Fibroblast of gingiva (primary cell): Measurements from ENCODE around the gene GPR143.
A peak's percentile ranks its signal among the peaks of the same experiment; 100 is the strongest.

Source experiments
- DNase-seq: peaks from one replicate; pipeline ENCODE4 v3.0.0-alpha.2; 2011; ENCODE audit warnings: low read depth

Gene GPR143

DNA sequence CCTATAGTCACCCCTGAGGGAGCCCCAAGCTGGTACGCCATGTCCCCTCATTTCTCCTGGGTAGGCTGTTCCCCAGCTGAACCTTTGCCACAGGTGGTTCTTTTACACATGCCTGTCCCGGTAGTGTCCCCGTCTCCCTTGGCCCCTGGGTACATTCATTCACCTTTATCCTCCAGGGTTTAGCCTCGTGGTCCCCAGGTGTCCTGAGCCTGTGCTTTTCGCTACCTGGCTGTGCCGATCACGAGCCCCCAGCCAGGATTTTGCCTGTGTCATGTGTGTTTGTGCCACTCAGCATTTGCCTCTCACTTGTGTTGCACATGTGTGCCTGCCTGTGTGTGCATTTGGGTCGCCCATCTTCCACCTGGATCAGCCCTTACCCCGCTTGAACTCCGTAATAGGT, 57.6 kb downstream of the GPR143 start:
- DNase-seq = no peak

DNA sequence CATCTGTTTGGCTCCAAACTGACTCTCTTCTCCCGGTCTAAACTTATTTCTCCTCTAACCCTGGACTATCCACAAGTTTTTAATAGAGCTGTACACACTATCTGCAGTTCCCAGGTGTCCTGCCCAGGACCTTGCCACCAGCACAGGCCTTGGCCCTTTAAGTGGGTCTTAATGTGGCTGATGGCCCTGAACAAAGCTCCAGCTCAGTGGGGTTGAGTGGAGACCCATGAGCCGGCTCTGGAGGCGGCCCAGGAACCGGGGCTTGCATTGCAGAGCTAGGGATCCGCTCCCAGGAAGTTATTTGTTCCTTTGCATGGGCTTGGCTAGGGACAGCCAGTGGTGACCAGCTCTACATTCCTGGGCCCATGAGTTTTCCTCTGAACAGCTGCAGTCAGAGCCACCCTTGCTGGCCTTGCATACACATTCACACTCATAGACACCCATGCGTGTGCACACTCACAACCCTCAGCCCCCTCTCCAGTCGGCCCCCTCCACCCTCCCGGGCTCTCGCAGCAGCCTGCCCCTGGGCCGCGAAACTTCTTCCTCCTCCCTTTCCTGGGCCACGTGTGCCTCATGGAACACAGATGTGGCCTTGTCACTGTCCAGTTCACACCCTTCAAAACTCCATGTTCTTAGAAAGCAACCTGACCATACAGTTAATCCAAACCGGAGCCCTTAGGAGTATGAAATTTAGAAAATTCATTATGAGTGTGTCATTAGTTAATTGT, 58.2 kb downstream of the GPR143 start:
- no peak for DNase-seq

DNA sequence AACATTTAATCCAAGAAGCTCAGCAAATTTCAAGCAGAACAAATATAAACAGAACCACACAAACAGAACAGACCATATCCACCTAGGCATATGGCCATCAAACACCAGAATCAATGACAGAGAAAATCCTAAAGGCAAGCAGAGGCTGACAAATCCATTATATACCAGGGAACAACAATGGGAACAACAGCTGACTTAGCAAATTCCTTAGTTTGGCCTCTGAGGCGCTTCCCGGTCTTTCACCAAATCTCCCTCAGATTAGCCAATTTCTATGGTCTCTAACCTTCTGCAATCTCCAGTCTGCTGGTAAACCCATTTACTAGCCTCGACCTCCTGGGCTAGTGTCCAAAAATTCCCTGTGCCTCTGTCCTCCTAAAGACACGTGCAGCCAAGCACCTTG, 59.2 kb downstream of the GPR143 start:
- DNase-seq = no peak

DNA sequence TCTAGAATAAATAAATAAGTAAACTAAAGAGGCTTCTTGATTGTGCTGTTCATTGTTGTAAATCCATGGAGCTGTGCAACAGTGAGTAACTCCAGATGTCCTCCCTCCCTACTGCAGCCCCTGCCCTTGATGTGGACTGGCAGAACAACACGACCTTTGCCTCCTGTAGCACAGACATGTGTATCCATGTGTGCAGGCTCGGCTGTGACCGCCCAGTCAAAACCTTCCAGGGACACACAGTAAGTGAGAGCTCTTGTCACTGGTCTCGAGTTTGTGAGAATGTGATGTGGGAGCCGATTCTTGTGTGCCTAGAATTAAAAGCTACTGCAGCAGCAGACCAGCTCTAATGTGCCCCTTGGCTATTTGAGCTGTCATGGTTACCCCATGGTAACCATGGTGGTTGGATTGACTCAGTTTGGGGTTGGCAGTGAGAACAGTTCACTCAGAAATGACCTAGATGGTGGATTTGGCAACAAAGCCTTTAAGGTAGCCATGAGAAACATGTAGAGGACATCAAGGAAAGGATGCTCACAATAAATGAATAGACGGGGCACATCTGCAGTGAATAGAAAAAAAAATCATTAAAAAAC, 60.7 kb downstream of the GPR143 start:
- DNase-seq = no peak

DNA sequence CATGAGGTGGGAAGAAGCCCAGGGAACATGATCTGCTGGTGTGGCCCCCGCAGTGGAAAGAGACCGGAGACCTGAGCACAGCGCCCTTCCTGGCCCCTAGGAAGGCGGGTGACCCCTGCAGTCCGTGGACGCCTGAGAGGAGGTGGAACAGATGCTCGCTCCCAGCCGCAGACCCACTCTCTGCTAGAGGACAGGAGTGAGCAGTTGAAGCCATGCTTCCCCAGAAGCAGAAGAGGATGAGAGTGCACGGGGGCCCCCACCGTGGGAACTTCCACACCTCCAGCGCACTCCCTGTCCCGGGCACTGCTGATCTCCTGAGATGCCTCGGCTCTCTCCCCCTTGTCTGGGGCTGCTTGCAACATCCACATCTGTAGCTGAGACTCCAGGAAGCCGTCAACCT, 62.2 kb downstream of the GPR143 start:
- no peak for DNase-seq

DNA sequence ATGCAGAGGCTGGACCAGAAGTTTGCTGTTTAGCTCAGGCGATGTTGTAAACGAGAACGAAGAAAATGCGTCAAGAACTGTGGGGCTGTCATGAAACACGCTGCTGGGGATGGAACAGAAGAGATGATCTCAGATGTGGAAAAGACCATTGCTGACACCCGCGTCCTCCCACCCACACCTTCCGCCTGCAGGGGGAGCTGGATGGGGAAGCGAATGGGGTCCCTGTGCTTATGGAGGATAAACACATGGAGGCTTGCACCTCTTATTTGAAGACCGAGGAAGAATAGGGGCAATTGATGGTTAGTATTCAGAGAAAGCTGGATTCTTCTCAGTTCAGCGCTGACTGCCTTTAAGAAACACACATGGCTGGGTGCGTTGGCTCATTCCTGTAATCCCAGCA, 63.9 kb downstream of the GPR143 start:
- no peak for DNase-seq

DNA sequence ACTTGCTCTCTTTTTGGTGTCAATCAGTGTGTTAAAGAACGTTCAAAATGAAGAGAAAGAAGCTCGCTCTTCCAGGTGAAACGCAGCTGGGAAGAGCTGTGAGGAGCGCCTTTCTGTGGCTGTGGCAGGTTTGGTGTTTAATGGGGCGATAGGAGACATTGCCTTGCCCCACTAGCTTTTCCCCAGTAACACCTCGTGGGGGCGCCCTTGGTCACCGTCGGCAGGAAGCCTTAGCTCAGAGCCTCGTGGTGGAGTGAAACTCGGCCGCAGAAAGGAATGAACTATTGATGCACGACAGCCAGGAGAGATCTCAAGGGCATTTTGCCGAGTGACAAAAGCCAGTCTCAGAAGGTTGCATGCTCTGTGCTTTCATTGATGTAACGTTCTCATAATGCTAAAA, 65.1 kb downstream of the GPR143 start:
- DNase-seq = no peak

DNA sequence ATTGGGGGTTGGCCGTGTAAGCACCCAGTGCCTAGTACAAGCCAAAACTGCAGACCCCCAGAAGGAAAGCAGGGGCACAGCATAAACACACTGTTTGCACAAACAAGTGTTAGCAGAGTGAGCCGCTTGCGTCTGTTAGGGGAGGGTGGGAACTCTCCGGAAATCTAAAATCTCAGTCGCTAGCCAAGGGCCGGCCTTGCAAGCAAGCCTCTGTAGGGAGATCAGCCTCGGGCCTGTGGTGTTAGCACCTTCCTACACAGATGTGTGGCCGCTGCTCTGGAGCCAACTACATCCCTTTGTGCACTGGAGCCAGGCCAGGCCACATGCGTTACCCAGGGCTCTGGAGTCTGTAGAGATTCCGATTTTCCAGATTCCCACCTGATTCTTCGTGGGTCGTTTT, 67.1 kb downstream of the GPR143 start:
- no peak for DNase-seq

DNA sequence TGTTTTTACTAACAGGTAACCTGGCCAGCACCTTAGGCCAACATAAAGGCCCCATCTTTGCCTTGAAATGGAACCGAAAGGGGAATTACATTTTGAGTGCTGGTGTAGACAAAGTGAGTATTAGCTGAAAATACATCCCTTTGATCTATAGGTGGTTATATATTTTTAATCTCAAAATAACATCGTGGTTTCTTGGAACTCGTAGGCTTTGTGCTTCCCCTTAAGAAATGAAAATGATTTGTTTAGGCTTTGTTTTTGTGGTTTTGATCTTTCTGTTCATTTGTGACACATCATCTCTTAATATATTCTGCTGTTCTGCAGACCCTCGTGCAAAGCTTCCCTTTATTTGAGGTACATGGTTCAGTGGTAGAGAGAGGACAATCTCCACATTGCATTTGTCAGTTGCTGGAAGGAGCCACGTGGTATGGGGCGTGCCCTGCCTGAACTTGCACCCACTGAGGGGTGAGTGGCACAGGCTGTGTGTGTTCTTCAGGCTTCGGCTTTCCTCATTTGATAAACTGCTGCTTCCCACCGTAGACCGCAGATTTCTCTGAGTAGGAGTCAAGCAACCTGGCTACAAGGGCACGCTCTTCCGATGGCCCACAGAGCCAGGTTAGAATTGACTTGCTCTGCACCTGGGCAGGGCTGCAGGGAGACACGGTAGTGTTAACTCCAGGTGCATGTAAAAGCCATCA, 72.2 kb downstream of the GPR143 start:
- DNase-seq = no peak

DNA sequence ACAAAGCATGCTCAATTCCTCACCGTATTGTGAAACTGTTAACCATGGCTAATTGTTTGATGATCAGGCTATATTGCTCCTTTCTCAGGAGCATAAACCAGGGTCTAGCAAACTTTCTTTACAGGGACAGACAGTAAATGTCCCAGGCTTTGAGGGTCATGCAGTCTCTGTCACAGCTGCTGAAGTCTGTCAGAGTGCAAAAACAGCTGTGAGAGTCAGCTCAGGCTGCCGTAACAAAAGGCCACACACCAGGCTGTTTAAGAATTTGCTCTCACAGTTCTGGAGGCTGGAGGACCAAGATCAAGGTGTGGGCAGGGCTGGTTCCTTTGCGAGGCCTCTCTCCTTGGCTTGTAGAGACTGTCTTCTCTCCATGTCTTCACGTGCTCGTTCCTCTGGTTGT, 75.6 kb downstream of the GPR143 start:
- DNase-seq = no peak

DNA sequence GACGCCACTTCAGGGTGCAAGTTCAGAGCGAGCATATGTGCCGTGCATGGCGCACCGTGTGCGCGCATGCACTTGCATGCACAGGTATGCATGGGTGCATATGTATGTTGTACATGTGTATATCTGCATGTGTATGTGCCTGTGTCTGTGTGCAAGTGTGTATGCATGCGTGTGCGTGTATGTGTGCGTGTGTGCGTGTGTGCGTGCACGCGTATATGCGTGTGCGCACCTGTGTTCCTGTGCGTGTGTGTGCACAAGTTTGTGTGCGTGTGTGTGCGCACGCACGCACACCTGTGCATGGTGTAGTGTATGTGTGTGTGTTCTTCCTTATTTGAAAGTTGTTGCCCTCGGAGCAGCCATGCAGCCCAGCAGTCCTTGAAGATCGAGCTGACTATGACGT, 76.8 kb downstream of the GPR143 start:
- DNase-seq = no peak

DNA sequence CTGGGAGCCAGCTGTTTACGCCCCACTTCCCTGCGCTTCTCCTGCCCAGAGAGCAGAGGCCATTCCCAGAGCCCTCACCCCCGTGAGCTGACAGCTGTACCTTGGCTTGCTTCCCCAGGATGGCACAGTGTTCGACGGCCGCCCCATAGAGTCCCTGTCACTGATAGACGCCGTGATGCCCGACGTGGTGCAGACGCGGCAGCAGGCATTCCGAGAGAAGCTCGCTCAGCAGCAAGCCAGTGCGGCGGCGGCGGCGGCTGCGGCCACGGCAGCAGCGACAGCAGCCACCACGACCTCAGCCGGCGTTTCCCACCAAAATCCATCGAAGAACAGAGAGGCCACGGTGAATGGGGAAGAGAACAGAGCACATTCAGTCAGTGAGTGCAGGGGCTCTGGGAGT, 77.7 kb downstream of the GPR143 start:
- no peak for DNase-seq

DNA sequence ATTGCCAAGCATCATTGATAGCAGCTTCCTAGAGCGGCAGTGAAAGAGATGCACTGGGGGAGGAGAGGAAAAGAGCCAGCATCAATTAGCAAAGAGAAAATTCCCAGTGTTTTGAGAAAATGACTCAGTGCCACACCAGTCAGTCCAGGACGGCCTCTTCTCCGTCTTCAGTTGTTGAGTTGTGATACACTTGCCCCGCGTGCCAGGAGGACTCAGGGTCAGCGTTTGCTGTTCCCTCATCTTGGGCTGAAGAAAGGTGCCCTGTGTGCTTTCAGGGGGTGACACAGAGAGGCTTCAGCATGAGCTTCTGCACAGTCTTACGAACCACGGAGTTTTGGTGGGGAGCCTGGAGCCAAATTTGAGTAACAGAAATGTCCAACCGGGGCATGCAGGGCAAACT, 82.3 kb downstream of the GPR143 start:
- no peak for DNase-seq

DNA sequence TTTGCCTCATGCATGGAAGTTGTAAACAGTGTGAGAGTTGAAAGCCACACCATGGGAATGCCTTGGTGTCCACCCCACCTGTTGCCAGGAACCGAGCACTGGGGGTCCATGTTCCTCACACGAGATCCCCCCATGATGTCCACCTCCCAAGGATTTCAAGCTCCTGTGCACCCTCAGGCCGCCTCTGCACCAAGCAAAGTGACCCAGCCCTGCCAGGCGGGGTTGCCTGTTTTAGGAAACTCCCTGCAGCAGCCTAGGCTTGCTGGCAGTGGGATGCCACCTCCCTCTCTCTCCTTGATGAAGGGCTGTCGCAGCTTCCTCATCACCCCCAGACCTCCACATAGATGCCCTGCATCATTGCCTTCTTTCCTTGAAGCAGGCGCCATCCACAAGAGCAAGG, 82.8 kb downstream of the GPR143 start:
- no peak for DNase-seq

DNA sequence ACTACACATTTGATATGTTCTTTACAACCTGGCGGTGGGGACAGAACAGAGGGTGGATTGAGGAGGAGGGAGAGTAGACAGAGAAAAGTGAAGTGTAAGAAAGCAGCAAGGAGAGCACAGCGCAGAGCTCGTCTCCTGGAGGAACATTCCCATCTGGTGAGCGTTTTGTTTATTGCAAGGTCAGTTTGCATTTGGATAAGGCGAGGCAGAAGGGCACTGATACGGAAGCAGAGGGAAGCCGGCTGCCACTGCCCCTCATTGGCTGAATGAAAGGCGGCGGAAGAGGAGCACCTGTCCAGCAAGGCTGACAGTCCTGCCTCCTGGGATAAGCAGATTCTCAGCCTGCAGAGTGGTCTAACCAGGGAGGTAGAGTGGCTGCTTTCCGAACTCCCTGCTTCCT, 83.2 kb downstream of the GPR143 start:
- peak; percentile 22 for DNase-seq

DNA sequence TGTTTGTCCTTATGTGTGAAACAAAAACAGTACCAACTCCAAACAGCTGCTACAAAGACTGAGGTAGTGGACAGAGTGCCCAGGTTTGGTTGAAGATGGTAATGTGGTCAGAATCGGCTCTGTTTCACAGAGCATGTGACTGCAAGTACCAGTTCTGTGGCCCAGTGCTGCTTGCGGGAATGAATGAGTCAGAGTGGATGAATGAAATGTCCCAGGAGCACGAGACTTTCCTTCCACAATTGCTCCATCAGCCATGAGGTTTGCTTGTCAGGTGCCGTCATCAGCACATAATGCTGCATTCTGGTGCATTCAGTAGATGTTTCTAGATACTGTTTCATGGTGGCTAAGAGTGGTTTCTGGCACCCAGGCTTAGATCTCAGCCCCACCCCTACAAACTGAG, 84.2 kb downstream of the GPR143 start:
- peak; percentile 37 for DNase-seq

DNA sequence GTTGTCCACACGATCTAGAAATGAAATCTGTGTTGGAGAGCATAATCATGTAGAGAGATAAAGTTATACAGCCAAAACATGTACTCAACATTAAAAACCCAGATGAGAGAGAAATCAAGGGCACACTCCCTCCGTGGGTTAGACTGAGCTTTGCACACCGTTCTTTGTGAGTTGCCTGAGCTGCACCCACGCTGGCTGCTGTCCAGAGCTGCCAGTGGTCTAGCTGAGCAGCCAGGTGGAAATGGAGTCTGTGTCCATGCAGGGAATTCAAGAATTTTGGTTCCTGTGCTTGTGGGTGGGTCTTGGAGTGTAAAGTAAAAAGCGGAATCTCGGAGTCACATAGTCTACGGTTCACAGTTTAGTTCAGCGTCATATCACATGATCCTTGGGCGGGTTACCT, 84.6 kb downstream of the GPR143 start:
- DNase-seq = no peak

DNA sequence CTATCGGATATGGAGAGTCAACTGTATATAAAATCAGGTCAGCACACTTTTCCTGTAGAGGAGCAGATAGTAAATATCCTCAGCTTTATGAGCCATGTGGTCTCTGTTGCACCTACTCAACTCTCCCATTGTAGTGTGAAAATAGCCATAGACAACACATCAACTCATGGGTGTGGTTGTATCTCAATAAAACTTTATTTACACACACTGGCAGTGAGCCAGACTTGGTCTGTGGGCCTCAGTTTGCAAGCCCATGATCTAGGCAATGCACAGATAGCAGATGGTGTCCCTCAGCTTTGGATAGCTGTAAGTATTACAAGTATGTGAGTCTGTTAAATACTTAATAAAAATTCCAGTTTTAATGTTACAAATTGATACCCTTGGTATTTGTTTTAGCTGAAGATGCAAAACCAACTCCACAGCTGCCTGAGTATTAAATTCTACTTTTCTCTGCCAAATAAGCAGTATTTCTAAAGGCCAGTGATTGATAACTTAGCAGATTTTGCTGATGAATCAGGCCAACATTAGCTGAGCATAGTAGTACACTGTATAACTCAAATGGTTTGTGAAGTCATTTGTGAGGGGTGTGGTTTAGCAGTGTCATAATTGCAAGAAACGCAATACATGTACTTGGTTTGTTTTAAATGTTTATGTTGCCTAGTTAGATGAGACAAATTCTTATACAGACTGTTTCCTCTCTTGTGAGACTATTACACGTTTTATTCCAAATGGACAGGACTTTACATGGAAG, 87.3 kb downstream of the GPR143 start:
- DNase-seq = no peak

DNA sequence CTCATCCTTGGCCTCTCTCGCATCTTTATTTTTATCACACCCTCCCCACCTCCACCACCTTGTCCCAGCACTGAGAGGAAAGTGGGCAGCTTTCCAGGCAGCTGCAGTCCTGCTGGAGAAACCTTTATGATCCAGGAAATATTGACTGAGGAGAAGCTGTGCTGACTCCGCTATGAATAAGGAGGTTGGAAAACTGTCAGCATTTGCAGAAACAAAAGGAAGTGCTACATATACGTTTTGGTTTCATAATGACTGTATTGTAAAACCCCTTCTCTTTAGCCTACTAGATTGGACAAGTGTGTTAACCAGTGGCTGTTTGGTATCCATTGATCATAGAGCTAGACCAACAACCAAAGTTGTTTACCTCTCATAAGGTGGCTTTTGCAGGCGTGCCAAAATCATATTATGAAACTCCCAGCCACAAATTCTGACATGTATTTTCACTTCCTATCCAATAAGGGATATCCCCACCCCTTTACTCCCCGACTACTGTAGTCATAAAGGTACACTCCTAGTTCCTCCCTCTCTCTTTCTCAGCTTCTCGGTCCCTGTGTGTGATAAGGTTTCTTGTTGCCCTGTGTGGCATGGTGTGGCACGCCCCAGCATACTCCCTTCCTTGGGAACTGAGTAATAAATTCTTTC, 88.4 kb downstream of the GPR143 start:
- no peak for DNase-seq

DNA sequence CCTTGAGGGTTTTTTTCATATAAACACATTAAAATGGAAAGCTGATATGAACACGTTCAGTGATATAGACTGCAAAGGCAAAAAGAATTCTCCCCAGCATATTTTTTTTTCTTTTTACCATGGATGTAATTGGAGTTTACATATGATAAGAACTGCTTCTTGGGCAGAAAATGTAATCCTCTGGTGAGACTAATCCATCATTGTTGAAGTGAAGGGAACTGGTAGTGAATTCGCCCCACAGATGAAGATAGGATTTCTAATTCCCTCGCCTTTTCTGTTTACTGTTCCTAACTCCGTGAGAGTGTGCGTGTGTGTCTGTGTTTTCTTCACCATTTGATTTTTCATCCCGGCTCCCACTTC, 88.9 kb downstream of the GPR143 start:
- DNase-seq = no peak

DNA sequence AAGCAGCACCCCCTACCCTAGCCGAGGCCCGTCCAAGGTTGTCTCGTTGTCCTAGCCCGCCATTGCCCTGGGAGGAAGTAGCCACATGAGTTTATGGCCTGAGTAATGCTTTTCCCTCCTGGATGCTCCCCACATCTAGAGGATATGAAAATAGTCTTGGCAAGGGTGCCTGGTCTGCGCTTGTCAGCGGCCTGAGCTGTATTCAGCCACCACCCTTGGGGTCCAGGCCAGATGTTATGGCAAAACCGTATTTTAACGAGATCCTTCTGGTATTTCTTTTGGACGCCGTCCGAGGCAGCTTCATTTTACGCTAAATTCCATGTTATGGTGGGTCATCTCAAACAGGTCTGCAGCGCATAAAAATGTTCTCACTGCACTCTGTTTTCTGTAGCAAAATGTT, 89.3 kb downstream of the GPR143 start:
- DNase-seq = peak; percentile 31
